Trophoblast cell (in vitro differentiated cells and primary cell): ENCODE measurements around the gene IL17REL.

ENCODE experiments used
- DNase-seq, 2 donors: peaks; one replicate each; pipeline ENCODE4 v3.0.0-alpha.2; 2016
- H2AFZ ChIP-seq: 2 replicates; pipeline ENCODE4 v1.6.1; 2013; ENCODE audit warnings: low read length, moderate library complexity, mild to moderate bottlenecking; ENCODE audit not compliant: insufficient read depth, poor library complexity
- H2AK5ac ChIP-seq: 2 replicates; pipeline ENCODE4 v1.6.1; 2013; ENCODE audit warnings: mild to moderate bottlenecking, low read length
- H2BK120ac ChIP-seq: 2 replicates; pipeline ENCODE4 v1.6.1; 2013; ENCODE audit warnings: low read length, mild to moderate bottlenecking, moderate library complexity; ENCODE audit not compliant: insufficient read depth, poor library complexity
- H2BK12ac ChIP-seq: 2 replicates; pipeline ENCODE4 v1.6.1; 2013; ENCODE audit warnings: mild to moderate bottlenecking, low read length, moderate library complexity
- H2BK5ac ChIP-seq: 2 replicates; pipeline ENCODE4 v1.6.1; 2013; ENCODE audit warnings: low read length, low read depth, moderate library complexity, mild to moderate bottlenecking; ENCODE audit not compliant: poor library complexity
- H3K14ac ChIP-seq: 2 replicates; pipeline ENCODE4 v1.6.1; 2013; ENCODE audit warnings: mild to moderate bottlenecking, low read length
- H3K18ac ChIP-seq: 2 replicates; pipeline ENCODE4 v1.6.1; 2013; ENCODE audit warnings: mild to moderate bottlenecking, low read length
- H3K23ac ChIP-seq: 2 replicates; pipeline ENCODE4 v1.6.1; 2013; ENCODE audit warnings: low read length
- H3K27ac ChIP-seq: 2 replicates; pipeline ENCODE4 v1.5.1; 2013; ENCODE audit warnings: low read depth, mild to moderate bottlenecking, inconsistent platforms, low read length, moderate library complexity
- H3K27me3 ChIP-seq: 2 replicates; pipeline ENCODE4 v1.6.1; 2013; ENCODE audit warnings: inconsistent platforms, mild to moderate bottlenecking, low read length, moderate library complexity; ENCODE audit not compliant: insufficient read depth
- H3K36me3 ChIP-seq, 2 experiments: 1 replicate in 1 of 2; 2 replicates in 1 of 2; pipeline ENCODE4 v1.6.1; 2013; ENCODE audit warnings: low read length in 2 of 2, mild to moderate bottlenecking in 2 of 2, moderate library complexity in 1 of 2; ENCODE audit not compliant: insufficient read depth in 2 of 2, control insufficient read depth in 1 of 2
- H3K4ac ChIP-seq: 2 replicates; pipeline ENCODE4 v1.6.1; 2013; ENCODE audit warnings: low read depth, mild to moderate bottlenecking, low read length, moderate library complexity
- H3K4me1 ChIP-seq, 2 experiments: 1 replicate in 1 of 2; 2 replicates in 1 of 2; pipeline ENCODE4 v1.6.1; 2013; ENCODE audit warnings: low read length in 2 of 2, mild to moderate bottlenecking in 2 of 2, moderate library complexity in 1 of 2; ENCODE audit not compliant: insufficient read depth in 2 of 2, control insufficient read depth in 1 of 2
- H3K4me2 ChIP-seq: 2 replicates; pipeline ENCODE4 v1.6.1; 2013; ENCODE audit warnings: inconsistent platforms, mild to moderate bottlenecking, low read length, moderate library complexity
- H3K4me3 ChIP-seq: 2 replicates; pipeline ENCODE4 v1.5.1; 2013; ENCODE audit warnings: mild to moderate bottlenecking, low read depth, low read length, inconsistent platforms
- H3K79me1 ChIP-seq: one replicate; pipeline ENCODE4 v1.6.1; 2013; ENCODE audit warnings: low read length
- H3K79me2 ChIP-seq: 2 replicates; pipeline ENCODE4 v1.6.1; 2013; ENCODE audit warnings: low read length, mild to moderate bottlenecking; ENCODE audit not compliant: control insufficient read depth, insufficient read depth, poor library complexity
- H3K9ac ChIP-seq: 2 replicates; pipeline ENCODE4 v1.6.1; 2013; ENCODE audit warnings: mild to moderate bottlenecking, low read length
- H3K9me3 ChIP-seq: 2 replicates; pipeline ENCODE4 v1.6.1; 2013; ENCODE audit warnings: low read depth, mild to moderate bottlenecking, control low read depth, inconsistent platforms, low read length; ENCODE audit not compliant: insufficient read depth
- H4K12ac ChIP-seq: 2 replicates; pipeline ENCODE4 v1.6.1; 2013; ENCODE audit warnings: low read depth, mild to moderate bottlenecking, low read length, moderate library complexity
- H4K8ac ChIP-seq: 2 replicates; pipeline ENCODE4 v1.6.1; 2013; ENCODE audit warnings: low read depth, mild to moderate bottlenecking, low read length, moderate library complexity
- H4K91ac ChIP-seq: one replicate; pipeline ENCODE4 v1.6.1; 2013; ENCODE audit warnings: low read depth, mild to moderate bottlenecking, low read length, moderate library complexity
- WGBS: extraction: QIAGEN DNeasy Blood & Tissue Kit; methylation state at CpG from one replicate; pipeline ENCODE4 v1.1.7; 2013; ENCODE audit warnings: missing lambda C conversion rate; ENCODE audit not compliant: insufficient read length, insufficient coverage; ENCODE audit errors: extremely low coverage; 5-methylcytosine and 5-hydroxymethylcytosine counted together

The IL17REL gene

DNA sequence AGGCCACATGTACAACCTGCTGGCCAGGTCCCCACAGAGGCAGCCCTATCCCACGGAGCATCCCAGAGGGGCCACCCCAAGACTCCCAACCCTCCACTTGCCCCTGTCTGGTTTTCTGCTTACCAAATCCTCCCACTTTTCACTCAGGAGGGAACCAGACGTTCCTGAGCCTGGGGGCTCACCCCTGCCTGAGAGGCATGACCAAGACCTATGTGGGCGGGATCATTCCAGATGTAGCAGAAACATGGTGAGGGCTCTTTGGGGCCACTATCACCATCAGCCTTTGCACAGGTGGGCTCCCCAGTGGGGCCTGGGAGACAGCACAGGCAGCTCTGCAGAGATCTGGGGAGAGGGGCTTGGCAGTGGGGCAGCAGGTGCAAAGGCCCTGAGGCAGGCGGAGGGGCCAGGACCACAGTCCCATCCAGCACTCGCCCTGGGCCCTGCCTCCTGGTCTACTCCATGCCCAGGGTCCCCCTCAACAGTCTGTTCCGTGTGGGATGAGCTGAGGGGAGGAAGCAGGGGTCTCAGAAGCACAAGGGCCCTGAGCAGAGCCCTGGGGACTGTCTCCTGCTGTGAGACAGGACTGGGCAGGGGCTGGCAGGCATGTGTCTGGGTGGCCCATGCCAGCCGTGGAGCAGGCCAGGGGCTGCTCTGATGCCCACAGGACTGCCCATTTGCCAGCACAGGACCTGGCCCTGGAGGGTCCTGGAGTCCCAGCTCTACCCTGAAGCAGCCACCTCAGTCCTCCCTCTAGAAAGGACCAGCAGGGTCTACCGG lies 42.6 kb downstream of the IL17REL start:
- Histone ChIP-seq H3K4me1 (peaks cover 43 to 48% of the 10 kb centered on the region in 2 experiments), H3K79me2 (peaks cover 2% of the 10 kb centered on the region), H2BK12ac (no peak overlapping the region), H2BK5ac (no peak overlapping the region), H3K27ac (no peak overlapping the region), H3K23ac (no peak overlapping the region), H2AK5ac (no peak overlapping the region), H3K4me2 (no peak overlapping the region), H3K9me3 (peaks cover 10% of the 10 kb centered on the region), H4K91ac (no peak overlapping the region), H3K36me3 (peaks cover 1 to 4% of the 10 kb centered on the region in 2 experiments), H2AFZ (no peak overlapping the region), H3K4ac (no peak overlapping the region), H3K14ac (no peak overlapping the region), H4K12ac (no peak overlapping the region), H3K4me3 (no peak overlapping the region), H3K79me1 (peaks cover 14% of the 10 kb centered on the region), H3K9ac (no peak overlapping the region), H4K8ac (no peak overlapping the region), H2BK120ac (no peak overlapping the region), H3K27me3 (no peaks in the 10 kb centered on the region), H3K18ac (no peak overlapping the region)
- no CpG with 5 or more reads among the region's 8 CpGs for WGBS
- no peak for DNase-seq

DNA sequence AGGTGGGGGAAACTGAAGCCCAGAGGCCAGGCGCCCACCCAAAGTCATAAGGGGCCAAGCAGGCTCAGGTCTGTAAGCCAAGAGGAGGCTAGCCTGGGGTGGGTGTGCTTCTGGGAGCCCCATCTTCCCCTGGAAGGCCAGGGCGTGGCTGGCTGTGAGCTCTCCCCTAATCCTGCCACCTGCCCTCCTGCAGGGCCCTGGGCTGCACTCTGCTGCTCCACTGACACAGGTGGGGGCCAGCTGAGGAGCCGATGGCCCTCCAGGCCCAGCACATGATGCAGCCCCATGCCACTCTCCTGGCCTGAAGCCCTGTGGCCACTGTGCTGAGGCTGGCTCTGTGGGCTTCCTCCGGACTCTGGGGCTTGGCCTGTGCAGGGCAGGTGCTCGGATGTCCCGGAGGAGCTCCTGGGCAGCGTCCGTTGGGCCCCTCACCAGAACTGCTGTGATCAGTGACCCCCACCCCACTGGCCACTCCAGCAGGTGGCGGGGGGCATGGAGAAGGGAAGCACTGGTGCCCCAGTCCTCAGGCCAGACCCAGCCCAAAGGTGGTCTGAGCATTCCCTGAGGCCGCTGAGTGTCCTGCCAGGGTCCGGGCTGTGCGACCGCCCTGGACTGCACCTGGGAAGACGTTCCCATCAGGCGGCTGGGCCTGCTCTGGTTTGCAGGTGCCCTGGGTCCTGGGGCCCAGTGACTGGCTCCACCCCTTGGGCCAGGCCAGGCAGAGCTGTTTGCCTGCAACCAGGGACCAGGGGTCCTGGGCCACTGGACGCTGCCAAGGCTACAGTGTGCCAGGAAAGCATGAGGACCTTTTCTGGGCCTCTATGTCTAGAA lies 43.5 kb downstream of the IL17REL start:
- H2BK5ac ChIP-seq, result no peak overlapping the region
- H3K4me3 ChIP-seq, result no peak overlapping the region
- H4K91ac ChIP-seq, result no peak overlapping the region
- peaks cover 10% of the 10 kb centered on the region for H3K9me3 ChIP-seq
- WGBS, result no CpG with 5 or more reads among the region's 16 CpGs
- no peak for DNase-seq
- no peak overlapping the region for H4K12ac ChIP-seq
- H2AFZ ChIP-seq, result no peak overlapping the region
- no peak overlapping the region for H3K23ac ChIP-seq
- no peak overlapping the region for H3K27ac ChIP-seq
- H4K8ac ChIP-seq, result no peak overlapping the region
- no peak overlapping the region for H3K4me2 ChIP-seq
- H3K36me3 ChIP-seq, result peaks cover 10 to 12% of the 10 kb centered on the region in 2 experiments
- no peak overlapping the region for H3K9ac ChIP-seq
- peaks cover 18% of the 10 kb centered on the region for H3K79me1 ChIP-seq
- H3K4ac ChIP-seq, result no peak overlapping the region
- H3K79me2 ChIP-seq, result peaks cover 2% of the 10 kb centered on the region
- no peak overlapping the region for H2AK5ac ChIP-seq
- no peak overlapping the region for H3K14ac ChIP-seq
- no peak overlapping the region for H2BK120ac ChIP-seq
- no peak overlapping the region for H2BK12ac ChIP-seq
- H3K4me1 ChIP-seq, result peaks cover 47 to 52% of the 10 kb centered on the region in 2 experiments
- H3K18ac ChIP-seq, result no peak overlapping the region
- no peaks in the 10 kb centered on the region for H3K27me3 ChIP-seq

DNA sequence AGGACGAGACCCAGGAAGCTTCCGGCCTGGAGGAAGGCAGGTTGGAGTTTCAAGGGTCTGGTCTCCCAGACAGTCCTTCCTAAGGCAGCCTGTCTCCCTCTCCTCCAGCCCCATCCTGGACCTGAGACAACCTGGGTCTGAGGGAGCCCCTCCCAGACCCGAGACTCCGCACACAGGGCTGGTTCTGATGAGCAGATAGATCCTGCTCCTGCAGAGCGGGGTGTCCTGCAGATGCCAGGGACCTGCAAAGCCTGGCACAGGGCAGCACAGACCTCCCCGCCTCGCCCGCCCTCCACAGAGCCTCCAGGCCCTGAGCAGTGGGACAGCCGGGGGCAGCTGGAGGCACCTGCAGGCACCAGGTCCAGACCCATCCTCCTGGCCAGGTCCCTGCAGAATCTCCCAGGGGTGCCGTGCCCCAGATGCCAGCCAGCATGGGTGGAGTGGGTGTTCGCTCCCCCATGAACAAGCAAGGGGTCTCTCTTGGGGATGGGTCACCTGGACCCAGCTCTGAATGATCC lies 44.2 kb downstream of the IL17REL start:
- Histone ChIP-seq H3K4ac (no peak overlapping the region), H3K27ac (no peak overlapping the region), H2AFZ (no peak overlapping the region), H2BK120ac (no peak overlapping the region), H3K4me2 (no peak overlapping the region), H2BK5ac (no peak overlapping the region), H3K4me1 (peaks cover 47 to 53% of the 10 kb centered on the region in 2 experiments), H4K91ac (no peak overlapping the region), H3K27me3 (no peaks in the 10 kb centered on the region), H3K9me3 (peaks cover 7% of the 10 kb centered on the region), H3K36me3 (peaks cover 16 to 18% of the 10 kb centered on the region in 2 experiments), H2AK5ac (no peak overlapping the region), H3K14ac (no peak overlapping the region), H3K4me3 (no peak overlapping the region), H4K8ac (no peak overlapping the region), H3K79me1 (peaks cover 18% of the 10 kb centered on the region), H3K18ac (no peak overlapping the region), H3K79me2 (peaks cover 3% of the 10 kb centered on the region), H2BK12ac (no peak overlapping the region), H4K12ac (no peak overlapping the region), H3K23ac (no peak overlapping the region), H3K9ac (no peak overlapping the region)
- DNase-seq, result no peak
- WGBS, result no CpG with 5 or more reads among the region's 11 CpGs

DNA sequence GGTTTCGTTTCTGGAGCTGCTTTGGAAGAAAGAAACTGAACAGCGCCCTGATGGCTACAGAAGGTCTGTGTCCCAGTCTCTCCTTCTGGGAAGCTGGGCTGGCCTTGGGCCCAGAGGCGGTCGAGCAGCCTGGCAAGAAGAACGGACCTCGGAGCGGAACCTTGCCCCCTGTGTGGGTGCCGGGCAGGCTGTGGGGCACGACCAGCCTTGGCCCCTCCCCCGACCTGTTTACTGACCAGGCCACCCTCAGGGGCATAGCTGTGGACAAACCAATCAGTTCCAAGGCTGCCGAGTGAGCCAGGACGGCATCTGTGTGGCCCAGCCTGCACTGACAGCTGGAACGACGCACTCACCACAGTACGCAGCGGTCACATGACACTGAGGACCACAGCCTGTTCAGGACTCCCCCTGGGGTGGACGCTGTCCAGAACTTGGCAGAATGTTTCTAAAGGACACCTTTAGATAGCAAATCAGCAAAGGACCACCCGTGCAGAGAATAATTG lies 44.8 kb downstream of the IL17REL start:
- Histone ChIP-seq H2AK5ac (peak overlapping the region; percentile 32), H4K12ac (no peak overlapping the region), H3K79me1 (peaks cover 24% of the 10 kb centered on the region), H2BK120ac (no peak overlapping the region), H4K8ac (no peak overlapping the region), H3K9me3 (peaks cover 3% of the 10 kb centered on the region), H3K4me2 (no peak overlapping the region), H3K27me3 (no peaks in the 10 kb centered on the region), H3K4me3 (peak overlapping the region; percentile 8), H3K4me1 (peaks cover 53 to 59% of the 10 kb centered on the region in 2 experiments), H2BK5ac (no peak overlapping the region), H3K27ac (no peak overlapping the region), H3K23ac (no peak overlapping the region), H3K4ac (no peak overlapping the region), H2AFZ (no peak overlapping the region), H4K91ac (peak overlapping the region; percentile 40), H3K18ac (peak overlapping the region; percentile 19), H3K79me2 (peaks cover 9% of the 10 kb centered on the region), H2BK12ac (peak overlapping the region; percentile 8), H3K36me3 (peaks cover 22 to 24% of the 10 kb centered on the region in 2 experiments), H3K9ac (no peak overlapping the region), H3K14ac (no peak overlapping the region)
- WGBS, result no CpG with 5 or more reads among the region's 18 CpGs
- DNase-seq, result peak in 1 of 2 donors; percentile 27
